Measurements from ENCODE around the gene IRF9.

- TF ChIP-seq SIN3A (IDR thresholded peaks at IDR 0.05; ENCODE audit: borderline replicate concordance, low read depth, low read length) (no peak), TCF12 (IDR thresholded peaks at IDR 0.05) (no peak), TCF12 (CRISPR knock-in tag; IDR thresholded peaks at IDR 0.05) (no peak), ZNF678 (CRISPR knock-in tag; IDR thresholded peaks at IDR 0.05) (no peak), STAT6 (CRISPR knock-in tag; IDR thresholded peaks at IDR 0.05; ENCODE audit: borderline replicate concordance) (no peak), TOE1 (CRISPR knock-in tag; IDR thresholded peaks at IDR 0.05) (no peak), ARHGAP35 (CRISPR knock-in tag; IDR thresholded peaks at IDR 0.05; ENCODE audit: borderline replicate concordance) (no peak), ZNF350 (CRISPR knock-in tag; IDR thresholded peaks at IDR 0.05; ENCODE audit: borderline replicate concordance, low read depth) (no peak), PPARG (CRISPR knock-in tag; conservative IDR thresholded peaks at IDR 0.05) (no peak)
- TF ChIP-seq, protein P1, sequence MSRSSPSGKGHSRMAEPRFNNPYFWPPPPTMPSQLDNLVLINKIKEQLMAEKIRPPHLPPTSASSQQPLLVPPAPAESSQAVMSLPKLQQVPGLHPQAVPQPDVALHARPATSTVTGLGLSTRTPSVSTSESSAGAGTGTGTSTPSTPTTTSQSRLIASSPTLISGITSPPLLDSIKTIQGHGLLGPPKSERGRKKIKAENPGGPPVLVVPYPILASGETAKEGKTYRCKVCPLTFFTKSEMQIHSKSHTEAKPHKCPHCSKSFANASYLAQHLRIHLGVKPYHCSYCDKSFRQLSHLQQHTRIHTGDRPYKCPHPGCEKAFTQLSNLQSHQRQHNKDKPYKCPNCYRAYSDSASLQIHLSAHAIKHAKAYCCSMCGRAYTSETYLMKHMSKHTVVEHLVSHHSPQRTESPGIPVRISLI (CRISPR knock-in tag; IDR thresholded peaks at IDR 0.05; ENCODE audit: borderline replicate concordance): no peak
- TF ChIP-seq, protein P2, sequence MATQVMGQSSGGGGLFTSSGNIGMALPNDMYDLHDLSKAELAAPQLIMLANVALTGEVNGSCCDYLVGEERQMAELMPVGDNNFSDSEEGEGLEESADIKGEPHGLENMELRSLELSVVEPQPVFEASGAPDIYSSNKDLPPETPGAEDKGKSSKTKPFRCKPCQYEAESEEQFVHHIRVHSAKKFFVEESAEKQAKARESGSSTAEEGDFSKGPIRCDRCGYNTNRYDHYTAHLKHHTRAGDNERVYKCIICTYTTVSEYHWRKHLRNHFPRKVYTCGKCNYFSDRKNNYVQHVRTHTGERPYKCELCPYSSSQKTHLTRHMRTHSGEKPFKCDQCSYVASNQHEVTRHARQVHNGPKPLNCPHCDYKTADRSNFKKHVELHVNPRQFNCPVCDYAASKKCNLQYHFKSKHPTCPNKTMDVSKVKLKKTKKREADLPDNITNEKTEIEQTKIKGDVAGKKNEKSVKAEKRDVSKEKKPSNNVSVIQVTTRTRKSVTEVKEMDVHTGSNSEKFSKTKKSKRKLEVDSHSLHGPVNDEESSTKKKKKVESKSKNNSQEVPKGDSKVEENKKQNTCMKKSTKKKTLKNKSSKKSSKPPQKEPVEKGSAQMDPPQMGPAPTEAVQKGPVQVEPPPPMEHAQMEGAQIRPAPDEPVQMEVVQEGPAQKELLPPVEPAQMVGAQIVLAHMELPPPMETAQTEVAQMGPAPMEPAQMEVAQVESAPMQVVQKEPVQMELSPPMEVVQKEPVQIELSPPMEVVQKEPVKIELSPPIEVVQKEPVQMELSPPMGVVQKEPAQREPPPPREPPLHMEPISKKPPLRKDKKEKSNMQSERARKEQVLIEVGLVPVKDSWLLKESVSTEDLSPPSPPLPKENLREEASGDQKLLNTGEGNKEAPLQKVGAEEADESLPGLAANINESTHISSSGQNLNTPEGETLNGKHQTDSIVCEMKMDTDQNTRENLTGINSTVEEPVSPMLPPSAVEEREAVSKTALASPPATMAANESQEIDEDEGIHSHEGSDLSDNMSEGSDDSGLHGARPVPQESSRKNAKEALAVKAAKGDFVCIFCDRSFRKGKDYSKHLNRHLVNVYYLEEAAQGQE (IDR thresholded peaks at IDR 0.05; ENCODE audit: borderline replicate concordance in 1 of 2, low read depth in 1 of 2, low read length in 2 of 2): no peak
- TF ChIP-seq, protein P3, sequence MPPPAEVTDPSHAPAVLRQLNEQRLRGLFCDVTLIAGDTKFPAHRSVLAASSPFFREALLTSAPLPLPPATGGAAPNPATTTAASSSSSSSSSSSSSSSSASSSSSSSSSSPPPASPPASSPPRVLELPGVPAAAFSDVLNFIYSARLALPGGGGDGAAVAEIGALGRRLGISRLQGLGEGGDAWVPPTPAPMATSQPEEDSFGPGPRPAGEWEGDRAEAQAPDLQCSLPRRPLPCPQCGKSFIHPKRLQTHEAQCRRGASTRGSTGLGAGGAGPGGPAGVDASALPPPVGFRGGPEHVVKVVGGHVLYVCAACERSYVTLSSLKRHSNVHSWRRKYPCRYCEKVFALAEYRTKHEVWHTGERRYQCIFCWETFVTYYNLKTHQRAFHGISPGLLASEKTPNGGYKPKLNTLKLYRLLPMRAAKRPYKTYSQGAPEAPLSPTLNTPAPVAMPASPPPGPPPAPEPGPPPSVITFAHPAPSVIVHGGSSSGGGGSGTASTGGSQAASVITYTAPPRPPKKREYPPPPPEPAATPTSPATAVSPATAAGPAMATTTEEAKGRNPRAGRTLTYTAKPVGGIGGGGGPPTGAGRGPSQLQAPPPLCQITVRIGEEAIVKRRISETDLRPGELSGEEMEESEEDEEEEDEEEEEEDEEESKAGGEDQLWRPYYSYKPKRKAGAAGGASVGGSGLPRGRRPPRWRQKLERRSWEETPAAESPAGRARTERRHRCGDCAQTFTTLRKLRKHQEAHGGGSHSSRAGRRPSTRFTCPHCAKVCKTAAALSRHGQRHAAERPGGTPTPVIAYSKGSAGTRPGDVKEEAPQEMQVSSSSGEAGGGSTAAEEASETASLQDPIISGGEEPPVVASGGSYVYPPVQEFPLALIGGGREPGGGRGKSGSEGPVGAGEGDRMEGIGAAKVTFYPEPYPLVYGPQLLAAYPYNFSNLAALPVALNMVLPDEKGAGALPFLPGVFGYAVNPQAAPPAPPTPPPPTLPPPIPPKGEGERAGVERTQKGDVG (CRISPR knock-in tag; IDR thresholded peaks at IDR 0.05; ENCODE audit: borderline replicate concordance): no peak
Observed at GRCh38 chr14:24126939-24127338, 34.1 kb upstream of the IRF9 start.

Measured in HepG2 (cell line).